ENCODE results near the gene NCBP3. TPM values are rescaled to one million over a fixed set of nuclear protein-coding genes. Genes with fewer than 3 reads are reported as not detected.

The NCBP3 gene
- total and polyA plus RNA-seq, 9 of the 15 experiments (the other 6 are each of a cell fraction or from before 2014, with no cell fraction given) = 3.1 to 25.5 (median 20.5) TPM

- no peak overlapping the region for H3K4me3 ChIP-seq
- CTCF ChIA-PET (ENCODE audit: low intra/inter-chr PET ratio) = no interaction called here
- no peak for FAIRE-seq
- no peak overlapping the region for H2AFZ ChIP-seq (ENCODE audit: low read depth, low read length)
- WGBS (ENCODE audit: insufficient coverage, low coverage, missing lambda C conversion rate) = 39% methylated on average over 7 of the region's 7 CpGs
- H3K36me3 ChIP-seq (ENCODE audit: control insufficient read depth, insufficient read depth, low read length) = no peaks in the 10 kb centered on the region
- in situ Hi-C loops (cut with MboI) (no loop called here), intact Hi-C loops (cut with micrococcal nuclease) (no loop called here)
- POLR2A ChIA-PET = no interaction called here
- no peaks in the 10 kb centered on the region for H3K79me2 ChIP-seq (ENCODE audit: control insufficient read depth, insufficient read depth, low read length)
- H3K27me3 ChIP-seq (ENCODE audit: control insufficient read depth in 2 of 2, insufficient read depth in 2 of 2, low read length in 2 of 2) = no peaks in the 10 kb centered on the region
- no peak overlapping the region for H3K27ac ChIP-seq (ENCODE audit: extremely low read depth, low read depth, low read length)
- DNase-seq (ENCODE audit: extremely low read depth in 1 of 4, low spot score in 3 of 4) = no peak
- ATAC-seq = no peak
- H3K4me1 ChIP-seq (replicated peaks in 1 of 2; ENCODE audit: control insufficient read depth in 2 of 2, insufficient read depth in 2 of 2, low read length in 2 of 2) = peaks cover 0 to 2% of the 10 kb centered on the region in 2 experiments; a peak in 2 of 5 replicates
- no TSS peak for BruUV-seq (replicated peaks)
- H3K9ac ChIP-seq (ENCODE audit: insufficient read depth in 1 of 2, low read depth in 2 of 2, low read length in 2 of 2) = peak overlapping the region in 1 of 2 experiments; percentile 52; a peak in 1 of 4 replicates
- H4K20me1 ChIP-seq (replicated peaks; ENCODE audit: control insufficient read depth, insufficient read depth, low read length) = no peaks in the 10 kb centered on the region
- H3K9me1 ChIP-seq (ENCODE audit: control insufficient read depth, insufficient read depth, low read length) = no peaks in the 10 kb centered on the region
- no peaks in the 10 kb centered on the region for H3K9me3 ChIP-seq (replicated peaks; ENCODE audit: control insufficient read depth, insufficient read depth, low read depth, low read length)
- no peak overlapping the region for H3K4me2 ChIP-seq (ENCODE audit: insufficient read depth, low read length)
- TF ChIP-seq BCL6 (CRISPR knock-in tag; IDR thresholded peaks at IDR 0.05) (no peak), TFAM (CRISPR knock-in tag; conservative IDR thresholded peaks at IDR 0.05) (no peak), SMARCA5 (IDR thresholded peaks at IDR 0.05) (no peak), NR2C1 (IDR thresholded peaks at IDR 0.05) (no peak), NR2C1 (tag; IDR thresholded peaks at IDR 0.05) (no peak), ZBTB11 (CRISPR knock-in tag; IDR thresholded peaks at IDR 0.05) (no peak), NFATC3 (IDR thresholded peaks at IDR 0.05) (no peak), HINFP (tag; conservative IDR thresholded peaks at IDR 0.05; ENCODE audit: low read depth) (no peak), ZNF518B (CRISPR knock-in tag; IDR thresholded peaks at IDR 0.05) (no peak), HMGXB4 (CRISPR knock-in tag; IDR thresholded peaks at IDR 0.05) (no peak), BRF1 (IDR thresholded peaks at IDR 0.05; ENCODE audit: borderline replicate concordance, extremely low read depth, insufficient read length) (no peak), ZNF589 (CRISPR knock-in tag; IDR thresholded peaks at IDR 0.05; ENCODE audit: low read depth) (no peak), NFIX (CRISPR knock-in tag; IDR thresholded peaks at IDR 0.05; ENCODE audit: low read depth) (no peak)
Measured at GRCh38 chr17:3801347-3801746, 44.7 kb downstream of the NCBP3 start.
